Measurements from ENCODE around the gene OR9G4. TPM values are rescaled to one million over a fixed set of nuclear protein-coding genes. Genes with fewer than 3 reads are reported as not detected.

The OR9G4 gene
- not detected in 2 replicates for total RNA-seq

GRCh38 chr11:56748597-56748996 is at the start of gene OR9G4:
TSS of gene OR9G4 (minus strand) at chr11:56748697. CDS start at chr11:56743766, 4,931 bp downstream.

GRCh38 chr11:56698795-56699194 is 49.7 kb downstream of the OR9G4 start, which contains the start of gene OR9G1:
TSS of gene OR9G1 (plus strand) at chr11:56699095. CDS start at chr11:56700388, 1,293 bp downstream.

Small RNAs within 50 kb of the gene (small RNA-seq; reads per million reads assigned to genes)
- gene AP001803.1: not detected
- gene MIR6128: not detected

Other genes starting within 250 kb of the OR9G4 start
- gene OR5M11, start 205.4 kb downstream of the OR9G4 start, total RNA-seq: not detected in 2 replicates
- gene OR5M10, start 171.0 kb downstream of the OR9G4 start, total RNA-seq: not detected in 2 replicates
- gene OR5M1, start 133.8 kb downstream of the OR9G4 start, total RNA-seq: not detected in 2 replicates
- not detected in 2 replicates for gene OR5AP2, start 106.3 kb downstream of the OR9G4 start, total RNA-seq
- not detected in 2 replicates for gene OR5AR1, start 85.0 kb downstream of the OR9G4 start, total RNA-seq
- not detected in 2 replicates for gene OR9G1, start 49.6 kb downstream of the OR9G4 start, total RNA-seq
- not detected in 2 replicates for gene OR5AK2, start 240.2 kb upstream of the OR9G4 start, total RNA-seq